GM19035 (cell line): ENCODE data around the gene HOMER1.

ENCODE experiments used
- ATAC-seq: cut with Tn5 transposase; IDR thresholded peaks from one replicate; pipeline ENCODE4 v1.9.1; 2021; ENCODE audit not compliant: unreplicated experiment

Gene HOMER1

GRCh38 chr5:79329453-79329852 is 184.5 kb downstream of the HOMER1 start:
- no peak for ATAC-seq
